HL-60 (cell line): Measurements from ENCODE around the gene ISG20L2.

ENCODE experiments used
- CTCF ChIP-seq: IDR thresholded peaks from one replicate; pipeline ENCODE4 v1.5.1; 2011; ENCODE audit warnings: low read length, control low read depth, inconsistent platforms; ENCODE audit not compliant: insufficient read depth
- POLR2AphosphoS5 ChIP-seq: IDR thresholded peaks from 2 replicates; pipeline ENCODE4 v1.6.1; 2012; ENCODE audit warnings: low read depth

GRCh38 chr1:156692441-156692924 is 36.1 kb downstream of the ISG20L2 start:
- TF ChIP-seq POLR2AphosphoS5 = no peak
- TF ChIP-seq CTCF = no peak
